Stimulated activated CD8-positive, alpha-beta memory T cell treated with anti-CD3 and anti-CD28 coated beads, Interleukin-15, amount 100 ng/mL, for 48 hours (primary cell): ENCODE data around the gene MARCHF10.
"Not testable (repeated sequence)": the region's sequence is repeated elsewhere in the genome, so short reads cannot be mapped to it uniquely, and the experiment has no call there.

Source experiments
- DNase-seq, 2 donors: peaks; one replicate each; pipeline ENCODE4 v3.0.0-alpha.2; 2020; ENCODE audit warnings: low read depth in 2 of 2

MARCHF10 gene

GRCh38 chr17:62698459-62698858 is 109.7 kb downstream of the MARCHF10 start:
- not testable (repeated sequence) for DNase-seq

- DNase-seq: no peak
Observed at GRCh38 chr17:62696726-62697490, 111.2 kb downstream of the MARCHF10 start.

GRCh38 chr17:62696256-62696655 is 111.9 kb downstream of the MARCHF10 start:
- DNase-seq: no peak

- not testable (repeated sequence) for DNase-seq
Observed at GRCh38 chr17:62695093-62695738, 112.9 kb downstream of the MARCHF10 start.

GRCh38 chr17:62693616-62694409 is 114.3 kb downstream of the MARCHF10 start:
- DNase-seq: no peak

- DNase-seq: no peak
Observed at GRCh38 chr17:62692721-62693431, 115.2 kb downstream of the MARCHF10 start.

GRCh38 chr17:62692159-62692651 is 115.9 kb downstream of the MARCHF10 start:
- DNase-seq: no peak

- not testable (repeated sequence) for DNase-seq
Observed at GRCh38 chr17:62691589-62691915, 116.6 kb downstream of the MARCHF10 start.

DNA sequence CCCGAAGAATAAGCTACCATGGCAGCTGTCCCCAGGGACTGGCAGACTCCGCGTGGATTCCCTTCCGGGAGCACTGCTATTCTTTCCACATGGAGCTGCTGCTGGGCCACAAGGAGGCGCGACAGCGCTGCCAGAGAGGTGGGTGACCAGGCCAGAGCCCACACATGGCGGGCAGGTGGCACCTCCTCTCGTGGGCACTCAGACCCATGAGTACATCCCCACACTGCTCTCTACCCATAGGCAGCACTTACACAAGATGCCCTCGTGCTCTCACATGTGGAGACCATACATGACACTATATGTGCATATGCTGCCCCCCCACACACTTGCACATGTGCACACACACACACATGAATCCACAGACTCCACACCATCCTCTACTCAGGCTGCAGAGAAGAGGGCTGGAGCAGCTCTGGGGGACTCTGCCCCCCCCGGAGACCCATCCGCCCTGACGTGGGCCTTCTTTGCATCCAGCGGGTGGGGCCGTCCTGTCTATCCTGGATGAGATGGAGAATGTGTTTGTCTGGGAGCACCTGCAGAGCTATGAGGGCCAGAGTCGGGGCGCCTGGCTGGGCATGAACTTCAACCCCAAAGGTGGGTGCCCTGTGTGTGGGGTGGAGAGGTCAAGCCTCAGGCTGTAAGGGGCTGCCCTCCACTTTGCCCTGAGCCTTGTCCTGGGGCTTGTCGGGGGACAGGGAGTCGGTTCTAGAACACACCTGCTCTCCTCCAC is 117.8 kb downstream of the MARCHF10 start:
- no peak for DNase-seq

GRCh38 chr17:62689441-62690167 is 118.5 kb downstream of the MARCHF10 start:
- DNase-seq: no peak

DNA sequence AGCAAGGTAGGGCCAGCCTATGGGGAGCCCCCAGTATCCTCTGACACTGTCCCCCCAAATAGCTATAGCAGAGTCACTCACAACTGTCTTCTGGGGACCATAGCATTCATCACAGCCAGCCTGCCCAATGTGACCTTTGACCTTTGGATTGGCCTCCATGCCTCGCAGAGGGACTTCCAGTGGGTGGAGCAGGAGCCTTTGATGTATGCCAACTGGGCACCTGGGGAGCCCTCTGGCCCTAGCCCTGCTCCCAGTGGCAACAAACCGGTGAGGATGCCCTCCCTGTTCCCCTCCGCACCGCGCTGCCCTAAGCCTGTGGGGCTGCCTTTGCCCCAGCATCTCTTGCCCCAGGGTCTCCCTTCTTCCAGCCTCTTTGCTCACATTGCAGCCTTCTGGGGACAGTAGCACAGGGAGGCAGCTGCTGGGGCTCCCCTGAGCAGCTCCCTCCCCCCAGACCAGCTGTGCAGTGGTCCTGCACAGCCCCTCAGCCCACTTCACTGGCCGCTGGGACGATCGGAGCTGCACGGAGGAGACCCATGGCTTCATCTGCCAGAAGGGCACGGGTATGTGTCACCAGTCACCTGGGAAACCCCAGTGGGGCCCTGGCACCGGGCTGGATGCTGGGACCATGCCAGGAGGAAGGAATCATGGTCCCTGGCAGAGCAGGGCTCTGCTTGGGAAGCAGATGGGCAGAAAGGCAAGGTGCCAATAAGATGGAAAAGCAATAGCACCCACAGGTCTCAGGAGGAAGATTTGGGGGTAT is 119.5 kb downstream of the MARCHF10 start:
- DNase-seq: no peak

DNA sequence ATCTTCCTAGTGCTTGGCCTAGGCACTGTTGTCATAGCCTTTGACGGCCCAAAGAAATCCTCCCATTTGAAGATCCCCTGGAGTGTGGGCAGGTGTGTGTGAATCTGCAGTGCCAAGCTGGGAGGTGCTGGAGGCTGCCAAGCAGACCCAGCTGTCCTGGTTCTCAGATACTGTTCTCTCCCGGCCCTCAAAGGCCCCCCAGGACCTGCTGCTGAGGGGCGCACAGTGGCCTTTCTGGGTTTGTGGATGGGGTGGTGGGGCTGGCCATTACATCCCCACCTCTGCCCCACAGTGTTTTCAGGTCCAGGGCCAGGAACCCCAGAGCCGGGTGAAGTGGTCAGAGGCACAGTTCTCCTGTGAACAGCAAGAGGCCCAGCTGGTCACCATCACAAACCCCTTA is 120.1 kb downstream of the MARCHF10 start:
- DNase-seq: no peak

DNA sequence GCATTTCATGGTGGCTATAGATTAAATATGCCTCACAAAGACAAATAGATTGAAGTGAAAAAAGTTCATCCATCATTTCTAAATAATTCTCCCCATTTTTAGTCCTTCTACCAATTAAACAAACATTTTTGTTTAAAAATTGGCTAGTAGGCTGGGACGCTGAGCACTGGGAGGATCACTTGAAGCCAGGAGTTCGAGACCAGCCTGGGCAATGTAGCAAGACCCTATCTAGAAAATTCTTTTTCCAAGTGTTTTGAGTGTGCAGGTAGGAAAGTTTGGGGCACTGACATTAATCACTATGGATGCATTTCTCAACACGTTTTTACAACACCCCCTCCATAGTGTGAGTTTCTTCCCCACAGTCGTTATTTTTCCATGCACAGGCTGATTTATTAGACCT is 123.9 kb downstream of the MARCHF10 start:
- DNase-seq: no peak

- DNase-seq: no peak
Observed at GRCh38 chr17:62681939-62682381, 126.2 kb downstream of the MARCHF10 start.

DNA sequence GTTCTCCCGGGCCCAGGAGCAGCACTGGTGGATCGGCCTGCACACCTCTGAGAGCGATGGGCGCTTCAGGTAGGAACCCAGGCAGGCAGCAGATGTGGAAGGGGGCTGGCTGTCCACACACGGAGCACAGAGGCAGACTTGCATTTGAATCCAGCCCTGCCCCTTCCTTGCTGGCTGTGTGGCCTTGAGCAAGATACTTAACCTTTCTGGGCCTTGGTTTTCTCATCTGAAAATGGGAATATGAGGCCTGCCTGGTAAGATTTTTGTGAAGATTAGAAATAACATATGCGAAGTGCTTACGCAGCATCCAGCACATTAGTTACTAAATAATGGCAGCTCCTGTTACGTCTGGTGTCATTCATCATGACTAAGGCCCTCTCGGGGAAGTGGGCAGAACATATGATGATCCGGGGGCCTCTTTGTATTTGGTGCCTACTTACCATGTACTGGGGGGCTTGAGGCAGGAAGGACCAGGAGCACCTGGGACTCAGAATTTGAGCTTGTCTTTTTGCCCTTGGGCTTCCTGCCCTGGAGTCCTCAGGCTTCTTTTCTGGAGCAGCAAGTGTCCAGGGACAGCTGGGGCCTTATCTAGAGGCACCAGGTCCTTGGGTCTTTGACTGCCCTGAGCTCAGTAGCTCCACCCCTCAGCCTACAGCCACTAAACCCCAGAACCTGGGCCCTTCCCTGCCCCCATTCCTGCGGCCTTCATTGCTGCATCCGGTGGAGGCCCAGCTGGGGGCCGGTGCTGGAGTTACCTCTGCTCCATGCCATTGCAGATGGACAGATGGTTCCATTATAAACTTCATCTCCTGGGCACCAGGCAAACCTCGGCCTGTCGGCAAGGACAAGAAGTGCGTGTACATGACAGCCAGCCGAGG is 126.8 kb downstream of the MARCHF10 start:
- DNase-seq: no peak

DNA sequence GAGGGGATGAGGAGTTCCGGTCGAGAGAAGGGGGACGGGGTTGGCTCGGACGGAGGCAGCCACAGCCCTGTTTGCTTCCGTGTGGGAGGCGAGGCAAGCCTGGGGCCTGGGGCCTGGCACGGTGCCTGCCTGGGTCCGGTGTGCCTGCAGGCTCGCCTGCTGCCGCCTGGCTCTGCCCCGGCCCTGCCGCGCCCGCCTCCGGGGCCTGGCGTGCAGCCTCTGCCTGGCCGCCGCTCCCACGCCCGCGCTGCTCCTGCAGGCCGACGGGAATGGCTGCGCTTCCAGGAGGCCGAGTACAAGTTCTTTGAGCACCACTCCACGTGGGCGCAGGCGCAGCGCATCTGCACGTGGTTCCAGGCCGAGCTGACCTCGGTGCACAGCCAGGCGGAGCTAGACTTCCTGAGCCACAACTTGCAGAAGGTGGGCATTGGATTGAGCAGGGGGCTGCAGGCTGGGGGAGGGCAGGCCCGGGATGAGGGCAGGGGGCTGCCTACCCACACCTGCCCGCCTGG is 127.5 kb downstream of the MARCHF10 start:
- no peak for DNase-seq

GRCh38 chr17:62679866-62680377 is 128.2 kb downstream of the MARCHF10 start:
- DNase-seq: no peak

- DNase-seq: no peak
Observed at GRCh38 chr17:62678214-62678919, 129.7 kb downstream of the MARCHF10 start.
